ENCODE results near the gene LRIT2.
"Not testable (repeated sequence)": the region's sequence is repeated elsewhere in the genome, so short reads cannot be mapped to it uniquely, and the experiment has no call there.

LRIT2 gene

GRCh38 chr10:84204122-84204521 lies 21.2 kb downstream of the LRIT2 start:
- DNase-seq: no peak

GRCh38 chr10:84202349-84202748 lies 23.0 kb downstream of the LRIT2 start:
- DNase-seq: no peak

GRCh38 chr10:84201682-84202081 lies 23.7 kb downstream of the LRIT2 start:
- DNase-seq: no peak

GRCh38 chr10:84201244-84201606 lies 24.1 kb downstream of the LRIT2 start:
- no peak for DNase-seq

- DNase-seq: no peak
These were observed 24.7 kb downstream of the LRIT2 start for GRCh38 chr10:84200537-84201243.

GRCh38 chr10:84198206-84198915 lies 27.0 kb downstream of the LRIT2 start:
- no peak for DNase-seq

- no peak for DNase-seq
These were observed 27.7 kb downstream of the LRIT2 start for GRCh38 chr10:84197643-84198042.

GRCh38 chr10:84196941-84197340 lies 28.4 kb downstream of the LRIT2 start:
- no peak for DNase-seq

GRCh38 chr10:84196083-84196482 lies 29.3 kb downstream of the LRIT2 start:
- no peak for DNase-seq

- DNase-seq: no peak
These were observed 30.1 kb downstream of the LRIT2 start for GRCh38 chr10:84195044-84195830.

- peak; percentile 64 for DNase-seq
These were observed 30.8 kb downstream of the LRIT2 start, which contains the start of gene CDHR1 for GRCh38 chr10:84194424-84195043. CDHR1 (plus strand) TSS chr10:84194537; CDS start chr10:84194761, 224 bp downstream.

- DNase-seq: no peak
These were observed 31.4 kb downstream of the LRIT2 start for GRCh38 chr10:84193846-84194423.

- no peak for DNase-seq
These were observed 32.0 kb downstream of the LRIT2 start for GRCh38 chr10:84193327-84193726.

GRCh38 chr10:84191106-84191505 lies 34.2 kb downstream of the LRIT2 start:
- DNase-seq: peak; percentile 32

- DNase-seq: no peak
These were observed 34.7 kb downstream of the LRIT2 start for GRCh38 chr10:84190621-84191020.

GRCh38 chr10:84188815-84189214 lies 36.5 kb downstream of the LRIT2 start:
- DNase-seq: no peak

GRCh38 chr10:84185526-84186175 lies 39.7 kb downstream of the LRIT2 start:
- DNase-seq: no peak

GRCh38 chr10:84184517-84184916 lies 40.8 kb downstream of the LRIT2 start:
- no peak for DNase-seq

GRCh38 chr10:84181631-84182030 lies 43.7 kb downstream of the LRIT2 start:
- DNase-seq: no peak

GRCh38 chr10:84180386-84180785 lies 45.0 kb downstream of the LRIT2 start:
- not testable (repeated sequence) for DNase-seq

- peak; percentile 43 for DNase-seq
These were observed 46.2 kb downstream of the LRIT2 start for GRCh38 chr10:84179059-84179710.

GRCh38 chr10:84178160-84178609 lies 47.2 kb downstream of the LRIT2 start:
- no peak for DNase-seq

Data from CD4-positive, alpha-beta T cell treated with Interleukin-10 for 1 hour (primary cell).